Measurements from ENCODE around the gene OLIG1.

The OLIG1 gene

DNA sequence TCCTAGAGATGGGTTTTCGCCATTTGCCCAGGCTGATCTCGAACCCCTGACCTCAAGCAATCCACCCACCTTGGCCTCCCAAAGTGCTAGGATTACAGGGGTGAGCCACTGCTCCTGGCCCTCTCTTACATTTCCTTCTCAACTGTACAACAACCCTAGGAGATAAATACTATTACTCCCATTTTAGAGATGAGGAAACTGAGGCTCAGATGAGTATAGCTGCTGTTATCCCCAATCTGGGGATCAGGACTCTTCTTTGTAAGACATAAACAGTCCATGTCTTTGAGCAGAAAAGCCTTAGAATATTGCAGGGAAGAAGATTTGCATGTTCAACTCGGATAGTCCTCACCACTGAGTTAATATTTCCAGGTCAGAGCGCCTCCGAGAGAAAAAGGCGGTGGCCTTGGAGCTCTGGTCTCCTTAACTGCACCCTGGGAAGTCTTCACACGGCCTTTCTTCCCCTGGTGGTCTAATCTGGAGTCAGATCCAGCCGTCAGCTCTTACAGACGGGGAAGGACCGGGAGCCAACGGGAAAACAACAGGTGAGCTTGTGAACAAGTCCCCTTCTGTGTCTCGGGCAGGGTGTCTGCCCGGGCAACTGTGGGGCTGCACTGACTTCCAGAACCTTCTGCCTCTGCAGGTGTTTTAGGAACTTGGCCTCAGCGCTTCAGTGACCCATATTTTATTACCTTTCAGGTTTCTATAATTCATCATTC lies 5.9 kb upstream of the OLIG1 start:
- DNase-seq = no peak

DNA sequence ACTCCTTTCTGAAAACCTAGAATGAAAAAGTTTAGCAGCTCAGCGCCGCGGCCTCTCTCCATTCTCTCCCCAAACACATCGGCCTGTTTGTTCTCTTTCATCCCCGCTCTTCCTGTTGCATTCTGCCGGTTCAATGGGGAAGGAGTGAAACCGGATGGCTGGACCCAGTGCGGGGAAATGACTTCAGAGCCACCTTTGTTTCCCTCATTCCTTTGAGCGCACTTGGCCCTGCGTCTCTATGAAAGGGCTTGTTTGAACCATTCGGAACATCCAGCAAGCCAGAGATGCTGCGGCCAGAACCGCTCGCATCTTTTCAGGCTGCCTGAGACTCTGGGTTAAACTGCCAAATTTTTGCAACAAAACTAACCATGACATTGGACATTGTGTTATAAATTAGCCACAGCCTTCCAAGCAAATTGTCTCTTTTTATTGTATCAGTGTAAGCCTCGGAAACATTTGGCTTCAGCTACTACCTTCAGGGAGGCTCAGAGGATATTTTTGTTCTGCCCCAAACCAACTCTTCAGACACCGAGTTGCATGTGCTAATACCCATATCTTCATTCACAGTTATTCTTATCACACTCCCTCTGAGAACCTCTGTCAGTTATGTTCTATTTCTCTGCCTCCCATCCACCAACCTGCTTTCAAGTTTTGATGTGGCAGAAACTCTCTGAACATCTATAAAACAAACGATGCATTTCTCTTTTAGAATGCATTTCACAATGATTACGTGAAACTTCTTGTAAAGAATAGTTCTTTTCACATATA lies 5.1 kb upstream of the OLIG1 start:
- no peak for DNase-seq

DNA sequence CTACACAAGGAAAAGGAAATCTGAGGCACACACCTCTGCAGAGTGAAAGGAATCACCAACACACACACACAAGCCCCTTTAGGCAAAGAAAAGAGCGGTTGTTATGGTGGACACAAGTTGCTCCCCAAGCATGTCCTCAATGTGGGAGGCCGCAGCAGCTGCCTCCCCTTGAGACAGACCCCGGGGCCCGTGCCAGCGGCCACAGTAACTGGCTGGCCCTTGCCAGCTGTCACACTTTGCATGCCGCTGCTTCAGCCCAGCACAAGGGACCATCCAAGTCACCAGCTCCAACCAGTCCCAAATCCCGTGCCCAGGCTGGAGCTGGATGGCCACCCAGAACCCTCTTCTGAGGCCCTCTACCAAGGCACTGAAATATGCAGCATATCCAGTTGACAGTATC lies 2.9 kb upstream of the OLIG1 start:
- no peak for DNase-seq

DNA sequence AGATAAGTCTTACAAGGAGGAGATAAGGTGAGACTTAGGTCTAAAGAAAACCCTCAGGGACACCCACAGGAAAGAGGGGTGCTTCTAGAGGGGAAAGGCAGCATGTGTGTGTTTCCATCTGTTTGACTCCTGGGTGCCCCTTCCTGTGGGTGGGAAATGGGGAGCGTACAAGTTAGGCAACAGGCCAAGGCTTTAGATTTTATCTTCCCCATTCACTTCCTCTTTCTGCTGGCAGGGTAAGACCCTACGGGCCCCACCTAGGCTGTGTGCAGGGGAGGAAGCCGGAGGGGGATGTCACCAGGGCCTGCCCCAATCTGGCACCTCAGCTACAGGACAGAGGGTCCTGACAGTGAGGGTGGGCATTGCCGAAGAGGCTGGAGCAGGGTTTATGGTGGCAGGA lies 2.5 kb upstream of the OLIG1 start:
- no peak for DNase-seq

GRCh38 chr21:33069243-33069642 lies 698 bp upstream of the OLIG1 start:
- no peak for DNase-seq

DNA sequence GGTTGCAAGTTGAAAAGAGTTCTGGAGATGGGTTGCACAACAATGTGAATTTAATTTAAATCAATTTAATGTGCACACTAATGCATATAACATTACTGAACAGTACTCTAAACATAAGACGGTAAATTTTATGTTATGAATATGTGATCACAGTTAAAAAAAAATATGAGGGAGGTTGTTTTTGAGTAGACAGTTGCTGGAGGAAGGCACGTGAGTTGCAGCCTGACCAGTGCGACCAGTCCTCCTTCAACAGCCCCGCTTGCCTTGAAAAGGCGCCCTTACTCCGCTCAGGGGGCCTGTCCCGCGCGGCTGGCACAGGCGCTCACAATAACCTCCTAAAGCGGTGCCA lies 322 bp upstream of the OLIG1 start:
- no peak for DNase-seq

DNA sequence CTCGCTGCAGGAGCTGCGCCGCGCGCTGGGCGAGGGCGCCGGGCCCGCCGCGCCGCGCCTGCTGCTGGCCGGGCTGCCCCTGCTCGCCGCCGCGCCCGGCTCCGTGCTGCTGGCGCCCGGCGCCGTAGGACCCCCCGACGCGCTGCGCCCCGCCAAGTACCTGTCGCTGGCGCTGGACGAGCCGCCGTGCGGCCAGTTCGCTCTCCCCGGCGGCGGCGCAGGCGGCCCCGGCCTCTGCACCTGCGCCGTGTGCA lies 730 bp downstream of the OLIG1 start:
- DNase-seq = no peak

- peak; percentile 10 for DNase-seq
These were observed 1.2 kb downstream of the OLIG1 start for GRCh38 chr21:33070998-33071769.

- DNase-seq = no peak
These were observed 1.9 kb downstream of the OLIG1 start for GRCh38 chr21:33071770-33072306.

- DNase-seq = no peak
These were observed 3.7 kb downstream of the OLIG1 start for GRCh38 chr21:33073636-33074035.

GRCh38 chr21:33075128-33075527 lies 5.2 kb downstream of the OLIG1 start:
- no peak for DNase-seq

- no peak for DNase-seq
These were observed 5.8 kb downstream of the OLIG1 start for GRCh38 chr21:33075596-33076195.

DNA sequence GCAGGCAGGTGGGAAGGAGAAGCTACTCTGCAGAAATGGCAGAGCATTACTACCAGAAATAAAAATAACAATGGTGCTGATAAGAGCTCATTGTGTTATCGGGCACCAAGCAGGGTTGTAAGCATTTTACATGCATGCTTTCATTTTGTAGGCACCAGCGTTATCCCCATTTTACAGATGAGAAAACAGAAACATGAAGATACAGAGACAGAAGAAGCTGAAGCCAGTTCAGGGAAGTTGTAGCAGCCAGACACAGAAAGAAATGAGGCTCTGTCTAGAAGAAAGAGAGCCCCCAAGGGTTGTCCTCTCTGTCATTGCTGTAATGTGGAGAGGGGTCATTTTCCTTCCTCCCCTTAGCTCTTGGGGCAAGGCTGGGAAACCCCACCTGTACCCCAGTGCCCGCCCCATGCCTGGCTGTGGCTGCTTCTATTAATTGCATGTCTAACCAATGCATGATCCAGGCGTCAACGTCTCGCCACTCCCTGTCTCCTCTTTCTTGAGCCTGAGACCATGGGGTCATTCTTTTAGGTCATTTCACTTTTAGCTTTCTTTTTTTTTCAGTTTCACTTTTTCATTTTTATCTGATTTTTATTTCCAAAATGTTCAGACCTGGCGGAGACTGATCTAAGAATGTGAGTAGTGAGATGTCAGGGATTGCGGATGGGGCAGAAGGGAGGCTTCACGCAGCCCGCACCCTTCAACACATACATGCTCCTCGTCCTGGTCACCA lies 6.8 kb downstream of the OLIG1 start:
- no peak for DNase-seq

- DNase-seq = no peak
These were observed 9.1 kb downstream of the OLIG1 start for GRCh38 chr21:33078907-33079582.

- DNase-seq = no peak
These were observed 10.4 kb downstream of the OLIG1 start for GRCh38 chr21:33080376-33080775.

- DNase-seq = no peak
These were observed 10.8 kb downstream of the OLIG1 start for GRCh38 chr21:33080776-33081175.

- no peak for DNase-seq
These were observed 18.4 kb downstream of the OLIG1 start for GRCh38 chr21:33088384-33088783.

GRCh38 chr21:33089395-33090119 lies 19.6 kb downstream of the OLIG1 start:
- DNase-seq = no peak

GRCh38 chr21:33096426-33096825 lies 26.5 kb downstream of the OLIG1 start:
- no peak for DNase-seq

DNA sequence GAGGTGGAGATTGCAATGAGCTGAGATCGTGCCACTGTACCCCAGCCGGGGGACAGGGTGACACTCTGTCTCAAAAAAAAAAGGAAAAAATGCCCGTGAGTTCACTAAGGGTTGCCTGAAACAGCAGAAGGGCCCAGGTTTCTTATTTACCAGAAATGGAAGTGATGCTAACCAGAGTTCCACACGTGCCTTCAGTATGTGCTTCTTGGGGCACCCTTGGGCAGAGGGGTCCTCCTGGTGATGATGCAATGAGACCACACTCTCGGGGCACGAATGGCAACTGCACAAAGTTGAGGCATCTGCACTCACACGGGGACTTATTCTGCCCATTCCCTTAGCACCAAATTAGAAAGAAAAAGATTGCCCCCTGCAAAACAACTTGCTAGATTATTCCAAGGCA lies 29.2 kb downstream of the OLIG1 start:
- no peak for DNase-seq

GRCh38 chr21:33101300-33101911 lies 31.5 kb downstream of the OLIG1 start:
- no peak for DNase-seq
